Airway epithelial cell (primary cell): ENCODE measurements around the gene SEMA4D. TPM values are rescaled to one million over a fixed set of nuclear protein-coding genes. Genes with fewer than 3 reads are reported as not detected.

Experiments used
- total RNA-seq: library from RNA; depleted of rRNA; stranded (reverse); fragments of >200 nt; gene quantifications from 2 replicates; pipeline ENCODE4 v1.2.3, GENCODE V29; 2015

Gene SEMA4D, protein sequence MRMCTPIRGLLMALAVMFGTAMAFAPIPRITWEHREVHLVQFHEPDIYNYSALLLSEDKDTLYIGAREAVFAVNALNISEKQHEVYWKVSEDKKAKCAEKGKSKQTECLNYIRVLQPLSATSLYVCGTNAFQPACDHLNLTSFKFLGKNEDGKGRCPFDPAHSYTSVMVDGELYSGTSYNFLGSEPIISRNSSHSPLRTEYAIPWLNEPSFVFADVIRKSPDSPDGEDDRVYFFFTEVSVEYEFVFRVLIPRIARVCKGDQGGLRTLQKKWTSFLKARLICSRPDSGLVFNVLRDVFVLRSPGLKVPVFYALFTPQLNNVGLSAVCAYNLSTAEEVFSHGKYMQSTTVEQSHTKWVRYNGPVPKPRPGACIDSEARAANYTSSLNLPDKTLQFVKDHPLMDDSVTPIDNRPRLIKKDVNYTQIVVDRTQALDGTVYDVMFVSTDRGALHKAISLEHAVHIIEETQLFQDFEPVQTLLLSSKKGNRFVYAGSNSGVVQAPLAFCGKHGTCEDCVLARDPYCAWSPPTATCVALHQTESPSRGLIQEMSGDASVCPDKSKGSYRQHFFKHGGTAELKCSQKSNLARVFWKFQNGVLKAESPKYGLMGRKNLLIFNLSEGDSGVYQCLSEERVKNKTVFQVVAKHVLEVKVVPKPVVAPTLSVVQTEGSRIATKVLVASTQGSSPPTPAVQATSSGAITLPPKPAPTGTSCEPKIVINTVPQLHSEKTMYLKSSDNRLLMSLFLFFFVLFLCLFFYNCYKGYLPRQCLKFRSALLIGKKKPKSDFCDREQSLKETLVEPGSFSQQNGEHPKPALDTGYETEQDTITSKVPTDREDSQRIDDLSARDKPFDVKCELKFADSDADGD
- total RNA-seq, result 3.4 and 5.2 TPM in 2 replicates

DNA sequence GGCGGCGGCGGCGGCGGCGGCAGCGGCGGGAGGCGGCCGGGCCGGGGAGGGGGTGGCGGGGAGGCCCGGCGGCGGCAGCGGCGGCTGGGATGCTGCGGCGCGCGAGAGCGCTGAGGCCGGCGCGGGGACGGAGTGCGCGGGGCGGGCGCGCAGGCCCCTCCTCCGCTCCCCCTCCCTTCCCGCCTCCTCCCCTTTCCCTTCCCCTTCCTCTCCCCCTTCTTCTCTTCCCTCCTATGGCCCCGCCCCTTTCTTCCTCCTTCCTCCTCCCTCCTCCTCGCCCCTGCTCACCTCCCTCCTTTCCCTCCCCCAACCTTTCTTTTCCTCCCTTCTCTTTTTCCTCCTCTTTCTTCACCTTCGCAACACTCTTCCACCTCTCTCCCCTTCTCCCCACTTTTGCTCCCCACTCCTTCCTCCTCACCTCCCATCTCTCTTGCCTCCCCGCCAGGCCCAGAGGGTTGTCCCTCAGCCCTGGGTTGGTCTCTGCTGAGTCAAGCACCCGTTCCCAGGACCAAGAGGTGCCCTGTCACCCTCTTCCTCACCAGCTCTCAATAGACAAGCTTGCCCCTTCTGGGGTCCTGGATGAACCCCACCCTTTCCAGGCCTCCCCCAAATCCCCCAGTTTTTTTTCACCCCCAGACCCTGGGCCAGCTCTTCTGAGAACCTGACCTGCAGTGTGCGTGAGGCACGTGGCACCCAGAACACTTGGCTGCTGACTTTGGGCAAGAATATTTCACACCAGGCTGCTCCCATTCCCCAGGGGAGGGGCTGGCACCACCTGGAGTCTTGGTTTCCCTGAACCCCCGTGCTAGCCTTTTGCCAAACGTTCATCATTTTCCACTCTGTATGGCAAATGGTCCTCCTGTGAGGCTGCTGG, at the start of gene SEMA4D:
TSS of gene SEMA4D (minus strand) at position 136 of the 874 bp plus-strand sequence. CDS start 92,657 bp downstream, outside the sequence.

DNA sequence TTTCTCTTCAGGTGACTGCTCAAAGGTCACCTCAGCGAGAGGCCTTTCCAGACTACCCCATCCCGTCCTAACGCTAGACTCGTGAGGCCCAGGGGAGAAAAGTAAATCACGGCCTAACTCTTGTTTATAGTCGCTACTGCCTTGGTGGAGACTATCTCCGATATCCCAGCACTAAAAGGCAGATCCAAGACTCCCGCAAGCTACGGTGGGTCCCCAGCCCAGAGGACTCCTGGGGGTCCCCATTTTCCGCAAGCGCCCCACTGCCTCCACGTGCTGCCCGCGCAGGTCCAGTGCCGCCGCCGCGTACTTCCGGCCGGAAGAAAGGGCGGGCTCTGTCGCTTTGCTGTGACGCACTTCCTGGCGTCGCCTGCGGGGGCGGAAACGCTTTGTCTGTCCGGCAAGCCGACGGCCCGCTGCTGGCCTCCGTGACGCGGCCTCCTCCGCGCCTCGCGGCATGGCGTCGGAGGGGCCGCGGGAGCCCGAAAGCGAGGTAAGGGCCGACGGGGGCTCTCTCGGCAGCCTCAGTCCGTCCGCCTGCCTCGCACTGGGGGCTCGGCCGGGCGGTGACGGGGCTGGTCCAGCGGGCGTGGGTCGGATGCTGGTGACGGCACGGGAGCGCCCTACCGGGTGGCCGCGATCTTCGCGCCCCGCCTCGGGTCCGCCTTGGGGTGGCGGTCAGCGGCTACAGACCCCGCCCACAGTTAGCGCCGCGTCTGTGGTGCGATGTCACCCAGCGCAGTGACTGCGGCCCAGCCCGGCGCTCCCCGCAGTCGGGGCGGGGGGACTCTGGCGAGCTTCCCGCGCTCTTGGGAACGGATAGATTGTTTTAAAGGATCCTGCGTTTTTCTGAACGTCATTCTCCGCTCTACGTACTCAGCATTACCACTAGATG, 179.5 kb downstream of the SEMA4D start, which contains the start of gene SECISBP2:
TSS of gene SECISBP2 (plus strand) at position 378 of the 892 bp plus-strand sequence. CDS start at position 455, 77 bp downstream.

Other genes with a start within 250 kb of the SEMA4D start
- 194 and 350 TPM in 2 replicates for gene CKS2, start 186.9 kb downstream of the SEMA4D start, total RNA-seq
- 10.5 and 15.4 TPM in 2 replicates for gene SECISBP2, start 179.6 kb downstream of the SEMA4D start, total RNA-seq
- 0.28 TPM in 1 of 2 replicates, not detected in the other for gene GADD45G, start 106.9 kb upstream of the SEMA4D start, total RNA-seq